DND-41 (cell line): ENCODE data around the gene SAG.

Experiments used
- ATAC-seq: fragments of 200-7000 bp; cut with Tn5 transposase; 3 replicates; pipeline ENCODE4 v1.9.1; 2021; ENCODE audit warnings: low read depth; ENCODE audit not compliant: insufficient read depth
- DNase-seq: peaks from one replicate; pipeline ENCODE4 v3.0.0-alpha.2; 2020
- H2AFZ ChIP-seq: 2 replicates; pipeline ENCODE4 v1.6.0; 2012; ENCODE audit warnings: low read depth, low read length
- H3K27ac ChIP-seq: 2 replicates; pipeline ENCODE4 v1.5.1; 2012; ENCODE audit warnings: low read length, inconsistent platforms
- H3K27me3 ChIP-seq: fragments of 200-600 bp; sonication (generic); 2 replicates; pipeline ENCODE4 v1.6.0; 2012; ENCODE audit warnings: low read length, mild to moderate bottlenecking, inconsistent platforms; ENCODE audit not compliant: insufficient read depth, poor library complexity
- H3K36me3 ChIP-seq: 2 replicates; pipeline ENCODE4 v1.5.1; 2012; ENCODE audit warnings: low read length, inconsistent platforms; ENCODE audit not compliant: insufficient read depth
- H3K4me1 ChIP-seq: 2 replicates; pipeline ENCODE4 v1.5.1; 2012; ENCODE audit warnings: mild to moderate bottlenecking, low read length; ENCODE audit not compliant: insufficient read depth
- H3K4me2 ChIP-seq: 2 replicates; pipeline ENCODE4 v1.6.0; 2012; ENCODE audit warnings: mild to moderate bottlenecking, moderate library complexity, low read length, inconsistent platforms; ENCODE audit not compliant: insufficient read depth
- H3K4me3 ChIP-seq, 2 experiments: fragments of 200-600 bp in 1 of 2; shearing (Covaris generic) in 1 of 2; 2 replicates each; pipeline ENCODE4 v1.5.1; 2012 to 2016; ENCODE audit warnings: inconsistent platforms in 2 of 2, low read length in 2 of 2, mild to moderate bottlenecking in 2 of 2, low read depth in 1 of 2, moderate library complexity in 1 of 2
- H3K79me2 ChIP-seq: 2 replicates; pipeline ENCODE4 v1.6.0; 2012; ENCODE audit warnings: low read length, inconsistent platforms; ENCODE audit not compliant: insufficient read depth
- H3K9ac ChIP-seq: 2 replicates; pipeline ENCODE4 v1.6.0; 2012; ENCODE audit warnings: low read depth, mild to moderate bottlenecking, inconsistent platforms, low read length, moderate library complexity
- H3K9me3 ChIP-seq: 2 replicates; pipeline ENCODE4 v1.5.1; 2012; ENCODE audit warnings: low read length, moderate library complexity, mild to moderate bottlenecking, inconsistent platforms; ENCODE audit not compliant: insufficient read depth, severe bottlenecking
- H4K20me1 ChIP-seq: 2 replicates; pipeline ENCODE4 v1.6.0; 2012; ENCODE audit warnings: low read length; ENCODE audit not compliant: insufficient read depth
- CTCF ChIP-seq: IDR thresholded peaks from 2 replicates; pipeline ENCODE4 v1.5.1; 2012; ENCODE audit warnings: borderline replicate concordance, low read length, moderate library complexity, mild to moderate bottlenecking; ENCODE audit not compliant: poor library complexity, severe bottlenecking; ENCODE audit errors: extremely low read depth
- EZH2 ChIP-seq: IDR thresholded peaks from 3 replicates; pipeline ENCODE4 v1.6.1; 2012; ENCODE audit warnings: borderline replicate concordance, low read depth, mild to moderate bottlenecking, moderate library complexity, low read length, inconsistent platforms; ENCODE audit not compliant: severe bottlenecking

The SAG gene

GRCh38 chr2:233336541-233336940 is 28.9 kb downstream of the SAG start:
- no peak for DNase-seq
- ATAC-seq, result no peak
- Histone ChIP-seq H3K4me3 (no peak overlapping the region), H3K4me1 (0 out of 2 replicates have a peak, but pooled peaks cover 3% of the 10 kb centered on the region), H4K20me1 (no peaks in the 10 kb centered on the region), H2AFZ (no peak overlapping the region), H3K36me3 (no peaks in the 10 kb centered on the region), H3K9me3 (no peaks in the 10 kb centered on the region), H3K27ac (no peak overlapping the region), H3K4me2 (no peak overlapping the region), H3K9ac (no peak overlapping the region), H3K79me2 (no peaks in the 10 kb centered on the region), H3K27me3 (no peaks in the 10 kb centered on the region)
- TF ChIP-seq EZH2 (no peak), CTCF (no peak)

GRCh38 chr2:233338046-233338445 is 30.4 kb downstream of the SAG start:
- Histone ChIP-seq H3K36me3 (no peaks in the 10 kb centered on the region), H3K79me2 (no peaks in the 10 kb centered on the region), H3K9ac (no peak overlapping the region), H2AFZ (no peak overlapping the region), H3K27ac (no peak overlapping the region), H4K20me1 (no peaks in the 10 kb centered on the region), H3K4me3 (no peak overlapping the region), H3K27me3 (no peaks in the 10 kb centered on the region), H3K4me1 (no peaks in the 10 kb centered on the region), H3K9me3 (no peaks in the 10 kb centered on the region), H3K4me2 (no peak overlapping the region)
- ATAC-seq (no peak), DNase-seq (no peak)
- TF ChIP-seq CTCF (no peak), EZH2 (no peak)

GRCh38 chr2:233338812-233339368 is 31.3 kb downstream of the SAG start:
- no peak overlapping the region for H2AFZ ChIP-seq
- no peak overlapping the region for H3K4me2 ChIP-seq
- no peak overlapping the region for H3K4me3 ChIP-seq
- no peak for DNase-seq
- ATAC-seq, result no peak
- H3K27ac ChIP-seq, result no peak overlapping the region
- TF ChIP-seq EZH2 (no peak), CTCF (no peak)
- no peaks in the 10 kb centered on the region for H3K79me2 ChIP-seq
- no peak overlapping the region for H3K9ac ChIP-seq
- H3K4me1 ChIP-seq, result no peaks in the 10 kb centered on the region
- H3K36me3 ChIP-seq, result no peaks in the 10 kb centered on the region
- H3K27me3 ChIP-seq, result no peaks in the 10 kb centered on the region
- no peaks in the 10 kb centered on the region for H4K20me1 ChIP-seq
- H3K9me3 ChIP-seq, result no peaks in the 10 kb centered on the region

- no peak for DNase-seq
- H3K9ac ChIP-seq, result no peak overlapping the region
- TF ChIP-seq CTCF (no peak), EZH2 (no peak)
- no peak for ATAC-seq
- no peak overlapping the region for H3K4me2 ChIP-seq
- no peaks in the 10 kb centered on the region for H3K27me3 ChIP-seq
- H3K27ac ChIP-seq, result no peak overlapping the region
- H4K20me1 ChIP-seq, result no peaks in the 10 kb centered on the region
- H3K36me3 ChIP-seq, result no peaks in the 10 kb centered on the region
- no peak overlapping the region for H2AFZ ChIP-seq
- H3K9me3 ChIP-seq, result no peaks in the 10 kb centered on the region
- H3K4me1 ChIP-seq, result no peaks in the 10 kb centered on the region
- no peak overlapping the region for H3K4me3 ChIP-seq
- no peaks in the 10 kb centered on the region for H3K79me2 ChIP-seq
Observed at GRCh38 chr2:233339427-233339826, 31.8 kb downstream of the SAG start.
